B cell (primary cell): ENCODE measurements around the gene ATP6V1B1. TPM values are rescaled to one million over a fixed set of nuclear protein-coding genes. Genes with fewer than 3 reads are reported as not detected.

ENCODE experiments used
- ATAC-seq: fragments of 200-7000 bp; cut with Tn5 transposase; one replicate; pipeline ENCODE4 v1.10.0; 2021; ENCODE audit warnings: low read depth, mild to moderate bottlenecking, moderate number of reproducible peaks, moderate library complexity
- CTCF ChIA-PET: fragments of 350-600 bp; sonication (Branson Sonifier 250); formaldehyde crosslinking; loops from one replicate; lab custom pipeline; 2021; ENCODE audit warnings: antibody characterized with exemption, inconsistent platforms; lab: Charles Lee
- POLR2A ChIA-PET: fragments of 350-600 bp; sonication (Branson Sonifier 250); formaldehyde crosslinking; loops from one replicate; lab custom pipeline; 2021; ENCODE audit warnings: antibody characterized with exemption; lab: Charles Lee
- DNase-seq: peaks from one replicate; pipeline ENCODE4 v3.0.0; 2013
- H2AFZ ChIP-seq: 2 replicates; pipeline ENCODE4 v1.6.1; 2012; ENCODE audit warnings: mild to moderate bottlenecking, low read depth, low read length; ENCODE audit not compliant: insufficient read depth, poor library complexity, severe bottlenecking
- H3K27ac ChIP-seq, 2 donors: 1 replicate in 1 of 2; 2 replicates in 1 of 2; pipeline ENCODE4 v1.5.1; 2012 to 2013; ENCODE audit warnings: low read length in 2 of 2, mild to moderate bottlenecking in 2 of 2, moderate library complexity in 1 of 2
- H3K27me3 ChIP-seq, 4 experiments: fragments of 200-600 bp in 1 of 4; sonication (generic) in 1 of 4; replicated peaks in 1 of 4; 1 replicate in 2 of 4; 2 replicates in 2 of 4; pipeline versions ENCODE4 v1.6.1 to v1.7.0; 2013 to 2016; ENCODE audit warnings: low read length in 3 of 4, mild to moderate bottlenecking in 2 of 4, mixed read lengths in 1 of 4, moderate library complexity in 1 of 4; ENCODE audit not compliant: insufficient read depth in 4 of 4, control insufficient read depth in 3 of 4; ENCODE audit errors: control extremely low read depth in 1 of 4
- H3K36me3 ChIP-seq, 2 experiments: replicated peaks in 1 of 2; 1 replicate in 1 of 2; 2 replicates in 1 of 2; pipeline versions ENCODE4 v1.6.1 to v1.7.1; 2013; ENCODE audit warnings: low read length in 1 of 2; ENCODE audit not compliant: insufficient read depth in 2 of 2, control insufficient read depth in 1 of 2; ENCODE audit errors: control extremely low read depth in 1 of 2, extremely low read depth in 1 of 2
- H3K4me1 ChIP-seq, 2 donors: fragments of 200-600 bp in 1 of 2; sonication (generic) in 1 of 2; 1 replicate in 1 of 2; 2 replicates in 1 of 2; pipeline versions ENCODE4 v1.5.1 to v1.6.1; 2013 to 2017; ENCODE audit warnings: low read length in 2 of 2; ENCODE audit not compliant: control insufficient read depth in 2 of 2, insufficient read depth in 2 of 2
- H3K4me2 ChIP-seq: replicated peaks from 2 replicates; pipeline ENCODE3; 2012; ENCODE audit warnings: mild to moderate bottlenecking, low read depth, low read length; ENCODE audit not compliant: poor library complexity, severe bottlenecking
- H3K4me3 ChIP-seq, 5 experiments: fragments of 200-600 bp in 1 of 5; sonication (generic) in 1 of 5; 1 replicate in 3 of 5; 2 replicates in 2 of 5; pipeline versions ENCODE4 v1.5.1 to v1.7.0; 2011 to 2016; ENCODE audit warnings: low read length in 4 of 5, mild to moderate bottlenecking in 4 of 5, low read depth in 2 of 5, control low read depth in 1 of 5, moderate library complexity in 1 of 5; ENCODE audit not compliant: insufficient read depth in 1 of 5; ENCODE audit errors: control extremely low read depth in 1 of 5, extremely low read depth in 1 of 5
- H3K79me2 ChIP-seq: fragments of 200-600 bp; sonication (generic); one replicate; pipeline ENCODE4 v1.6.0; 2016; ENCODE audit warnings: low read length; ENCODE audit not compliant: control insufficient read depth, insufficient read depth
- H3K9ac ChIP-seq: fragments of 200-600 bp; sonication (generic); 2 replicates; pipeline ENCODE4 v1.6.1; 2017; ENCODE audit warnings: mild to moderate bottlenecking, low read length, moderate library complexity
- H3K9me3 ChIP-seq, 3 donors: one replicate each; pipeline versions ENCODE4 v1.6.1 to v1.7.1; 2013; ENCODE audit warnings: low read length in 2 of 3; ENCODE audit not compliant: control insufficient read depth in 2 of 3, insufficient read depth in 1 of 3; ENCODE audit errors: control extremely low read depth in 1 of 3
- H4K20me1 ChIP-seq: 2 replicates; pipeline ENCODE4 v1.6.0; 2012; ENCODE audit warnings: mild to moderate bottlenecking, low read length; ENCODE audit not compliant: insufficient read depth, control insufficient read depth, poor library complexity, severe bottlenecking
- H3K27ac Mint-ChIP-seq: one replicate; pipeline ENCODE4 v1.8.0; 2021; ENCODE audit warnings: mixed read lengths
- H3K27me3 Mint-ChIP-seq: one replicate; pipeline ENCODE4 v1.8.0; 2021; ENCODE audit warnings: mixed read lengths
- H3K4me1 Mint-ChIP-seq: one replicate; pipeline ENCODE4 v1.8.0; 2021; ENCODE audit warnings: mixed read lengths
- H3K4me3 Mint-ChIP-seq: one replicate; pipeline ENCODE4 v1.8.0; 2021; ENCODE audit warnings: mixed read lengths
- H3K9me3 Mint-ChIP-seq: one replicate; pipeline ENCODE4 v1.8.0; 2022; ENCODE audit warnings: mixed read lengths; ENCODE audit not compliant: insufficient read depth
- CTCF ChIP-seq: fragments of 200-600 bp; IDR thresholded peaks from one replicate; pipeline ENCODE4 v1.8.0; 2022; ENCODE audit warnings: antibody characterized with exemption, mild to moderate bottlenecking
- EZH2 ChIP-seq: IDR thresholded peaks from 2 replicates; pipeline ENCODE4 v1.6.1; 2012; ENCODE audit warnings: borderline replicate concordance, low read depth, mild to moderate bottlenecking, moderate library complexity, low read length; ENCODE audit not compliant: insufficient read depth, poor library complexity, severe bottlenecking
- WGBS: methylation state at CpG from one replicate; pipeline ENCODE4 v1.1.5; 2013; ENCODE audit warnings: missing lambda C conversion rate; ENCODE audit not compliant: insufficient coverage; 5-methylcytosine and 5-hydroxymethylcytosine counted together
- intact Hi-C: fragments of 100-400 bp; cut with micrococcal nuclease; formaldehyde crosslinking; loops from one replicate; pipeline ENCODE4 v1.10.0; 2022
- polyA plus RNA-seq: library from polyadenylated mRNA; depleted of rRNA; stranded (reverse); fragments of >200 nt; gene quantifications from 2 replicates; pipeline ENCODE4 v1.2.3, GENCODE V29; 2012
- total RNA-seq, 2 donors: library from RNA; stranded (reverse); fragments of 120-200 nt in 1 of 2; gene quantifications; 1 replicate in 1 of 2; 2 replicates in 1 of 2; pipeline versions ENCODE4 v1.2.3 to v1.2.4, GENCODE V29; 2013 to 2022

Gene ATP6V1B1
- total and polyA plus RNA-seq, 2 donors (not counting 1 experiment from before 2014, with no cell fraction given), result not detected

DNA sequence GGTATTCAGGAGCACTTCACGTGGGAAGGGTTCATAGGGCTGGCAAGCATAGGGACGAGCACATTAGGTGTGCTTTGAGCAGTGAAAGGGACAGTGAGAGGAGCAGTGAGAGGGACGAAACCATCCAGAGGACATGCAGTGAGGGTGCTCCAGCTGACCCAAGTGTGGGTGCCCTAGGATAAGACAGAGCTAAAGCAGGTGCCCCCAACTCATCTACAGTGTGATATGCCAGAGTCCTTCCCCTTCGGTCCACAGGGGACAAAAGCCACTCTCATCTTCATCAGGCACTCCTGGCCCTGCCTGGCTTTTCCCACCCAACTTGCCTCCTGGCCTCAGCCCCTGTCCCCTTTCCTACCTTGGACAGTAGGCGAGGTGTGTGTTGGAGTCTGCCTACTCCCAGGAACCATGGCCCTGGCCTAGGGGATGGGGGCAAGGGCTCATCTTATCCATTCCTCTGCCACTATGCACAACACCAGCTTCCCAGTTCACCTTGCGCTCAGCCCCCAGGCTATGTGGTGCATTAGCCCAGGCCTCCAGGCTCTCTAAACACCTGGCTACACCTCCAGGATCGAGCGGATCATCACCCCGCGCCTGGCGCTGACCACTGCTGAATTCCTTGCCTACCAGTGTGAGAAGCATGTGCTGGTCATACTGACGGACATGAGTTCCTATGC is 26.6 kb downstream of the ATP6V1B1 start:
- no peaks in the 10 kb centered on the region for H3K9me3 Mint-ChIP-seq
- no peaks in the 10 kb centered on the region for H3K36me3 ChIP-seq
- H3K27ac ChIP-seq, result no peak overlapping the region
- no peaks in the 10 kb centered on the region for H3K9me3 ChIP-seq
- H3K4me2 ChIP-seq, result no peak overlapping the region
- no peak overlapping the region for H2AFZ ChIP-seq
- peaks cover 38% of the 10 kb centered on the region for H3K27me3 Mint-ChIP-seq
- TF ChIP-seq EZH2 (no peak), CTCF (no peak)
- CTCF ChIA-PET, result interaction anchor here (0.8 to 7.4 kb wide), 3 partner anchors 11 to 15 kb away, joined by 3 to 53 read pairs (median 3); partner anchors contain the start of gene ANKRD53
- intact Hi-C loops, result no loop called here
- peaks cover 0 to 61% (median 14%) of the 10 kb centered on the region in 4 experiments for H3K27me3 ChIP-seq
- peaks cover 8% of the 10 kb centered on the region for H3K4me1 Mint-ChIP-seq
- H4K20me1 ChIP-seq, result no peaks in the 10 kb centered on the region
- H3K79me2 ChIP-seq, result no peaks in the 10 kb centered on the region
- POLR2A ChIA-PET, result no interaction called here
- H3K4me3 ChIP-seq, result no peak overlapping the region
- DNase-seq, result no peak
- H3K9ac ChIP-seq, result no peak overlapping the region
- no peak for ATAC-seq
- no peak overlapping the region for H3K27ac Mint-ChIP-seq
- WGBS, result 86% methylated on average over 7 of the region's 12 CpGs
- H3K4me3 Mint-ChIP-seq, result no peak overlapping the region
- peaks cover 14 to 16% of the 10 kb centered on the region in 2 donors for H3K4me1 ChIP-seq
